ENCODE data around the gene SLC28A1.
A peak's percentile ranks its signal among the peaks of the same experiment; 100 is the strongest.

The SLC28A1 gene

GRCh38 chr15:84947947-84948830, 63.7 kb downstream of the SLC28A1 start:
- TF ChIP-seq JUND (IDR thresholded peaks at IDR 0.05; ENCODE audit: low read depth), result no peak
- no peak for DNase-seq (ENCODE audit: low read depth in 1 of 2, low spot score in 1 of 2)
- in situ Hi-C loops (cut with HindIII; ENCODE audit: low pct_unique_long_range_greater_than_20kb, low sequenced_read_pairs), result no loop called here

GRCh38 chr15:84949043-84949442, 64.6 kb downstream of the SLC28A1 start:
- TF ChIP-seq JUND (IDR thresholded peaks at IDR 0.05; ENCODE audit: low read depth), result no peak
- in situ Hi-C loops (cut with HindIII; ENCODE audit: low pct_unique_long_range_greater_than_20kb, low sequenced_read_pairs), result no loop called here
- no peak for DNase-seq (ENCODE audit: low read depth in 1 of 2, low spot score in 1 of 2)

DNA sequence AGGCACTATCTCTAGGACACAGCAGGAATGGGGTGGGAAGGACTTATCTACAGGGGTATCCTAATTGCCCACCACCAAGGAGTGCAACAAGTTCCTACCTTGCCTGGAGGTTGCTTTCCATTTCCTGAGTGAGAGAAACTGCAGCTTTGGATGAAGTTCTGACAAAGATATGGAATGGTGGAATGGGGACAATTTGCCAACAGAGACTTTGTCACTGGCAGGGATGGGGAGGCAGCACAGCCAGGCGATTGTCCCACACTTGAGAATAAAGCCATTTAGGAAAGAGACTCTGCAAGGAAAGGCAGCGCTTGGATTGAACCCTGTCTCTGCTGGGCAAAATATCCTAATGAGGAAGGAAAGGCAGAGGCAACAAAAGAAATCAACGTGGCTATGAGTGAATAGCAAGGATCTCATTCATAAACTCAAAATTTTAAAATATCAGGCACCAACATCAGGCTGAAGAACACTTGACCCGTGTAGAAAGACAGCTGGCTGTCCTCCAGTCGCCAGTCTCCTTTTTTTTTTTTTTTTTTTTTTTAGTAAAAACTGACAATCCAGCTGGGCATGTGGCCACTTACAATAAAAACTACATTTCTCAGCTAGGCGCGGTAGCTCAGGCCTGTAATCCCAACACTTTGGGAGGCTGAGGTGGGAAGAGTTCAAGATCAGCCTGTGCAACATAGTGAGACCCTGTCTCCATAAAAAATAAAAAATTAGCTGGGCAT, 65.5 kb downstream of the SLC28A1 start:
- in situ Hi-C loops (cut with HindIII; ENCODE audit: low pct_unique_long_range_greater_than_20kb, low sequenced_read_pairs), result no loop called here
- no peak for DNase-seq (ENCODE audit: low read depth in 1 of 2, low spot score in 1 of 2)
- no peak for TF ChIP-seq JUND (IDR thresholded peaks at IDR 0.05; ENCODE audit: low read depth)

DNA sequence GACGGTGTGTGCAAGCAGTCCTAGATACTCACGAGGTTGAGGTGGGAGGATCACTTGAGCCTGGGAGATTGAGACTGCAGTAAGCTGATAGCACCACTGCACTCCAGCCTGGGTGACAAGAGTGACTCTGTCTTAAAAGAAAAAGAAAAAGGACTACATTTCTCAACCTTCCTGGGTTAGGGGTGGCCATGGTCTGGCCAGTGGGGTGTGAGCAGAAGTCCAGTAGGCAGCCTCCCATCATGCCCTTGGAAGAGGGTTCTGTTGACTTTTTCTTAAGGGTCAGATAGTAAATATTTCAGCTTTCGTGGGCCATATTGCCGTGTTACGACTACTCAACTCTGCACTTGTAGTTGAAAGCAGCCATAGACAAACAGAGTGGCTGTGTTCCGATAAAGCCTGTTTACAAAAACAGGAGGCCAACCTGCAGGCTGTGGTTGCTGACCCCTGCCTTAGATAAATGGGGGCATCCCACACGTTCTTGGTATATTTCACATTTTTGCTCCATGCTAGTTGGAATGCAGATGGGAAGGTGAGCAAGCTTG, 66.2 kb downstream of the SLC28A1 start:
- TF ChIP-seq JUND (IDR thresholded peaks at IDR 0.05; ENCODE audit: low read depth), result no peak
- in situ Hi-C loops (cut with HindIII; ENCODE audit: low pct_unique_long_range_greater_than_20kb, low sequenced_read_pairs), result no loop called here
- DNase-seq (ENCODE audit: low read depth in 1 of 2, low spot score in 1 of 2), result no peak

DNA sequence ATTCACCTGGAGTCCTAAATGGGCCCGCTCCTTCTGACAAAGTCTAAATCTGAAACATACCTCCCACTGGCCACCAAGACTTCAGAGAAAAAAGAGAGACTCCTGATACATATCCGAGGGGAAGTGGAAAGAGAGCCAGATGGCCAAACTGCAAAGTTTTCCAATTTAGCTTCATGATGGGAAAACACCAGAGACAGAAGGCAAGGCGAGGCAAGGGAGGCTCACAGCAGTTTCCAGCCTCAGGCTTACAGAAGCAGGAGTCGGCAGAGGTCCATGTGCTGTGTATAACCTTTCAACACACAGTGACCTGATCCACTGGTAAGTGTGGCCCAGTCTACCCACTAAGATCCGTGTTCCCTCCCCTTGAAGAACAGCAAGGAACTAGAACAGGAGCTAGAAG, 67.3 kb downstream of the SLC28A1 start:
- no peak for DNase-seq (ENCODE audit: low read depth in 1 of 2, low spot score in 1 of 2)
- in situ Hi-C loops (cut with HindIII; ENCODE audit: low pct_unique_long_range_greater_than_20kb, low sequenced_read_pairs), result no loop called here
- TF ChIP-seq JUND (IDR thresholded peaks at IDR 0.05; ENCODE audit: low read depth), result no peak

- TF ChIP-seq JUND (IDR thresholded peaks at IDR 0.05; ENCODE audit: low read depth), result no peak
- in situ Hi-C loops (cut with HindIII; ENCODE audit: low pct_unique_long_range_greater_than_20kb, low sequenced_read_pairs), result no loop called here
- DNase-seq (ENCODE audit: low read depth in 1 of 2, low spot score in 1 of 2), result no peak
Observed at GRCh38 chr15:84953136-84953535, 68.7 kb downstream of the SLC28A1 start.

DNA sequence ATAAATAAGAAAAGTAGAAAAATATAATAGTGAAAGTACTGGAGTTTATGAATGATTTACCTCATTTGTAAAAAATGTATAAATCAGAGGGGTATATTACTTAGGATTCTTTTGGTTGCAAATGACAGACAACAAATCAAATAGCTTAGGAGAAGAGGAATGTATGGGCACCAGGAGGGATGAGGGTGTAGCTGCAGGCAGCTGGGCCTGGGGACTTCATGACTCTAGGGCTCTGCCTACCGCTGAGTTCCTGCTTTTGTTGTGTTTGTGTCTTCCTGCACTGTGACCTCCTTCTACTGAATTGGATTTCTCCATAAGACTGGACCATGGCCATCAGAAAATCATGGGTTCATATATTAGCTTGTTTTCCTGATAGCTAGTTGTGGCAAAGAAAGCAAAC, 69.3 kb downstream of the SLC28A1 start:
- in situ Hi-C loops (cut with HindIII; ENCODE audit: low pct_unique_long_range_greater_than_20kb, low sequenced_read_pairs), result no loop called here
- no peak for DNase-seq (ENCODE audit: low read depth in 1 of 2, low spot score in 1 of 2)
- no peak for TF ChIP-seq JUND (IDR thresholded peaks at IDR 0.05; ENCODE audit: low read depth)

- peak; percentile 49 to 78 for DNase-seq (ENCODE audit: low read depth in 1 of 2, low spot score in 1 of 2)
- no peak for TF ChIP-seq JUND (IDR thresholded peaks at IDR 0.05; ENCODE audit: low read depth)
- in situ Hi-C loops (cut with HindIII; ENCODE audit: low pct_unique_long_range_greater_than_20kb, low sequenced_read_pairs), result no loop called here
Observed at GRCh38 chr15:84955089-84955848, 70.8 kb downstream of the SLC28A1 start.

DNA sequence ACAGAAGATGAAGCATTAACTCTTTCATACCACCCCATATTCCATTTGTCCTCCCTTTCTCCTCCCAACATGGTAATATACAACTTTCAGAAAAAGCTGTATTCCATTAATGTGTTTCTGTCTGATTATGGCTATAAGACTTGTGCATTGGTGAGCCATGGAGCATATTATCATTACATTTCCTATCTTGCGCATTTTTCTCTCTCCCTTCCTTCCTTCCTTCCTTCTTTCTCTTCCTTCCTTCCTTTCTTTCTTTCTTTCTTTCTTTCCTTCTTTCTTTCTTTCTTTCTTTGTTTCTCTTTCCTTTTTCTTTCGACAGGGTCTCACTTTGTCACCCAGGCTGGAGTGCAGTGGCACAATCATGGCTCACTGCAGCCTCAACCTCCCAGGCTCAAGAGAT, 71.7 kb downstream of the SLC28A1 start:
- in situ Hi-C loops (cut with HindIII; ENCODE audit: low pct_unique_long_range_greater_than_20kb, low sequenced_read_pairs), result no loop called here
- no peak for DNase-seq (ENCODE audit: low read depth in 1 of 2, low spot score in 1 of 2)
- no peak for TF ChIP-seq JUND (IDR thresholded peaks at IDR 0.05; ENCODE audit: low read depth)

- TF ChIP-seq JUND (IDR thresholded peaks at IDR 0.05; ENCODE audit: low read depth), result no peak
- in situ Hi-C loops (cut with HindIII; ENCODE audit: low pct_unique_long_range_greater_than_20kb, low sequenced_read_pairs), result no loop called here
Observed at GRCh38 chr15:84960391-84961113, 76.1 kb downstream of the SLC28A1 start.

DNA sequence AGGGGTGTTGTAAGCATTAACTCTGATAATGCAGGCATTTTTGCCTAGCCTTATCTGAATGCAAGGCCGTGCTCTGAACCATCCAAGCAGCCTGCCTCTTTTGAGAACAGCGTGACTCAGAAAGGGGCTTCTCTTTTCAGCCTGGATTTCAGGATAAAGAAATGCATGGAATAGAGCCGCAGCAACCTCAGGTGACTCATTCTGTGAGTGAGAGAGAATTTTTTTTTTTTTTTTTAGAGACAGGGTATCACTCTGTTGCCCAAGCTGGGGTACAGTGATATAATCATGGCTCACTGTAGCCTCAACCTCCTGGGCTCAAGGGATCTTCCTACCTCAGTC, 76.6 kb downstream of the SLC28A1 start:
- no peak for TF ChIP-seq JUND (IDR thresholded peaks at IDR 0.05; ENCODE audit: low read depth)
- in situ Hi-C loops (cut with HindIII; ENCODE audit: low pct_unique_long_range_greater_than_20kb, low sequenced_read_pairs), result no loop called here
- no peak for DNase-seq (ENCODE audit: low read depth in 1 of 2, low spot score in 1 of 2)

More at GRCh38 chr15:84960391-84961113, 76.1 kb downstream of the SLC28A1 start:
- no peak for DNase-seq (ENCODE audit: low read depth in 1 of 2, low spot score in 1 of 2)

DNA sequence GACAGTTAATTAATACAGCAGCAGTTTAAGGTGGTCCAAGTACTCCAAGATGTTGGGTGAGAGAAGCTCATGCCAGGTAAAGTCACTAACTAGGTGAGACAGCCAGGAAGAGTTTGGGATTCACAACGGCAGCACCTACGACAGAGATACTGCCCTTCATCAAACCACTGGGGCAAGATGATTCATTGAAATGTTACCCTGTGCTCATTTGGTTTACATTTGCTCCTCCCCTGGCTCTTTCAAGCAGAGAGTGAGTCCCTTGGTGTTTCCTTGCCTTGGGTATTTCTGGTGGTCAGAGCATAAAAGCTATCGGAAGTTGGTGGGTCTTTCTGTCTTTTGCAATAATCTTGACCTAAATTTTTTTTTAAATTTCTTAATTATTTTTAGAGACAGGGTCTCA, 77.2 kb downstream of the SLC28A1 start:
- TF ChIP-seq JUND (IDR thresholded peaks at IDR 0.05; ENCODE audit: low read depth), result no peak
- in situ Hi-C loops (cut with HindIII; ENCODE audit: low pct_unique_long_range_greater_than_20kb, low sequenced_read_pairs), result no loop called here
- DNase-seq (ENCODE audit: low read depth in 1 of 2, low spot score in 1 of 2), result no peak

Data from T47D (cell line).